HG03460 (cell line): Measurements from ENCODE around the gene MAN2B2.
"Not testable (repeated sequence)": the region's sequence is repeated elsewhere in the genome, so short reads cannot be mapped to it uniquely, and the experiment has no call there.

ENCODE experiments used
- ATAC-seq: cut with Tn5 transposase; IDR thresholded peaks from one replicate; pipeline ENCODE4 v1.9.1; 2021; ENCODE audit not compliant: unreplicated experiment

The MAN2B2 gene

DNA sequence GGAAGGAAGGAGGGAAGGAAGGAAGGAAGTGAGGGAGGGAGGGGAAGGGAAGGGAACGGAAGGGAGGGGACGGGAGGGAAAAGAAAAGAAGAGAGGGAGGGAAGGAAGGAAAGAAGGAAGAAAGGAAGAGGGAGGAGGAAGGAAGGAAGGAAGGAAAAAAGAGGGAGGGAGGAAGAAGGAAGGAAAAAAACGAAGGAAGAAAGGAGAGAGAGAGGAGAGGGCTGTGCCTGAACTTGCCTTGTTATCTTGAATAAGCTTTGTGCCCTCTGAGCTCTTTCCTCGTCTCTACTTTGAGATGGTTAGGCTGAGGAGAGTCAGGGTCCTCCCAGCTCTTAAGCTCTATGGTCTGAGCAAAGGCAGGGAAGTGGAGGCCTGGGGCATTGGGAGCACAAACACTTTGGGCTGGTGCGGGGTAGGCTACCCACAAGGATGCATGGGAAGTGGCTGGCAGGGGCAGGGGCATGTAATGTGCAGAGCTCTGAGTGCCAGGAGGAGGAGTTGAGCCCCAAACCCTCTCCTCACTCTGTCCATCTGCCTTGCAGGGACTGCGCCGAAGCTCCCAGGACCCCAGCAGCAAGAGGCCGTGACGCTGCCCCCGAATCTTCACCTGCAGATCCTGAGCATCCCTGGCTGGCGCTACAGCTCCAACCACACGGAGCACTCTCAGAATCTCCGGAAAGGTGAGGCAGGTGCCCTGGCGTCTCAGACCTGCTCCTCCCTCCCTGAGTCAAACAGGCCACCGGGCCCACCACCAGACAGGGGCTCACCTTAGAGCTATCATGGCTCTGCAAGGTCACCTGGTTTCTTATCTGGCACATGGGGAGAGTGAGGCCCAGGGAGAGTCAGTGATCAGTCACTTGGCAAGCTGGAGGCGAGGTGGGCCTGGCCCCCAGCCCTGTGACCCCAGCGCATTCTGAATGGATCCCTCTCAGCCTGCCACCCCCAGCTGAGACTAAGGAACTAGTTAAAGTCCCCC lies 39.0 kb downstream of the MAN2B2 start:
- ATAC-seq, result no peak

DNA sequence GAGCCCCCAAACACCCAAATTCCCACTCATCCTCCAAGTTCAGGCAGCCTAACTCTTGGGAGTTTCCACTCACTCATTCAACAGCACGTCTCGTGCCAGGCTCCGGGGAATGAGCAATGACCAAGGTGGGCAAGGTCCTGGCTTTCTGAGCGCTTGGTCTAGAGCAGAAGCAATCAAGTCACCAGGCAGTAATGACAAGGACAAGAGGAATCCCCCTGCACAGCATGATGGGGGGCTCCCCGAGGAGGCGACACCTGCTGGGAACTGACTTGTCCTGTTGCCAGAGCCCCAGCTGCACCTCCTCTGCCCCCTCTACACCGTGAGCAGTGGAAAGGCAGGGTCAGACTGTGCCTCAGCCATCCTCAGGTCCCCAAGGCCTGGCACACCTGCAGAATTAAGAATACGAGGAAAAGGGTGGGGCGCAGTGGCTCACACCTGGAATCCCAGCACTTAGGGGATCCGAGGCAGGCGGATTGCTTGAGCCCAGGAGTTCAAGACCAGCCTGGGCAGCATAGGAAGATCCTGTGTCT lies 39.8 kb downstream of the MAN2B2 start:
- no peak for ATAC-seq

DNA sequence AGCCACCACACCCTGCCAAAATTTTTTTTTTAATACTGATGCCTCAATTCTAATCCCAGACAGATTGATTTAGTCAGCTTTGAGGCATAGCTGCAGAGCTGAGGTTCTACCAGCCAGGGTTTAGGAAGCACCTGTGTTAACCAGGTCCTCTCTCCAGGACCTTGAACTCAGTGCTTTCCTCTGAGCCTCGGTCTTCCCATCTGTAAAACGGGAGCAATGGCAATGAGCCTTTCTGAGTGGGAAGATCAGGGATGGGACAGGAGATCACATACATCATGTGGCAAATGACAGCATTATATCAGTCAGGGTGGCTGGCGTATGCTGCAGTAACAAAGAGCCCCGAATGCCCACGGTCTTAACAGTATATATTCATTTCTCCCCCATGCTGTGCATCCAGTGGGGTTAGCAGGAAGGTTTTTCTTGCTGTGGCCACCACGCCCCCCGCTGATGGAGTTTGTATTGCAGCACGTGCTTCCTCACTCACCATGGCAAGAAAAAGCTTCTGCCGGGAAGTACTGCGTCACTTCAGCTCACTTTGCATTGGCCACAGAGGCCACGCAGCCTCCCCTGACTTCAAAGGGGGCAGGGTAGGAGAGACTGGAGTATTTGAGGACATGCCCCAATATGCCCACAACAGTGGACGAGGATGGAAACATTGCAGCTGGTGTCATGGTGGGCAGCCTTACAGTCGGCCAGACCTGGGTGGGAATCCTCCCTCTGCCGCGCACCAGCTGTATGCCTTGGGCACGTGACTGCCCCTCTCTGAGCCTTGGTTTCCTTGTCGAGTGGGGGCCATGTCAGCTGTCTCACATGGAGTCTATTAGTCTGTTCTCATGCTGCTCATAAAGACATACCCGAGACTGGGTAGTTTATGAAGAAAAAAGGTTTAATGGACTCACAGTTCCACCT lies 41.4 kb downstream of the MAN2B2 start:
- ATAC-seq, result no peak

DNA sequence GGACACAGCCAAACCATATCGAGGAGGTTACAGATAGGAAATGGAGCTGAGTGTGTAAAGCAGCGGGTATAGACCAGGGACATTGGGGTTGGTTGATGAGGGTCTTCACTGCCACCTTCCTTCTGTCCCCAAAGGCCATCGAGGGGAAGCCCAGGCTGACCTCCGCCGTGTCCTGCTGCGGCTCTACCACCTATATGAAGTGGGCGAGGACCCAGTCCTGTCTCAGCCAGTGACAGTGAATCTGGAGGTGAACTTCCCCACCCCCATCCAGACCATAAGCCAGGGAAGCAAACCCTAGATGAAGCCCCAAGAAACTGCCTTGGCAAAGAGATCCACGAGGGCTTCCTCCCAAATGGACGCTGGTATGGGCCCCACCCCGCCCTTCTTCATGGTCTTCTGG lies 42.3 kb downstream of the MAN2B2 start:
- no peak for ATAC-seq

DNA sequence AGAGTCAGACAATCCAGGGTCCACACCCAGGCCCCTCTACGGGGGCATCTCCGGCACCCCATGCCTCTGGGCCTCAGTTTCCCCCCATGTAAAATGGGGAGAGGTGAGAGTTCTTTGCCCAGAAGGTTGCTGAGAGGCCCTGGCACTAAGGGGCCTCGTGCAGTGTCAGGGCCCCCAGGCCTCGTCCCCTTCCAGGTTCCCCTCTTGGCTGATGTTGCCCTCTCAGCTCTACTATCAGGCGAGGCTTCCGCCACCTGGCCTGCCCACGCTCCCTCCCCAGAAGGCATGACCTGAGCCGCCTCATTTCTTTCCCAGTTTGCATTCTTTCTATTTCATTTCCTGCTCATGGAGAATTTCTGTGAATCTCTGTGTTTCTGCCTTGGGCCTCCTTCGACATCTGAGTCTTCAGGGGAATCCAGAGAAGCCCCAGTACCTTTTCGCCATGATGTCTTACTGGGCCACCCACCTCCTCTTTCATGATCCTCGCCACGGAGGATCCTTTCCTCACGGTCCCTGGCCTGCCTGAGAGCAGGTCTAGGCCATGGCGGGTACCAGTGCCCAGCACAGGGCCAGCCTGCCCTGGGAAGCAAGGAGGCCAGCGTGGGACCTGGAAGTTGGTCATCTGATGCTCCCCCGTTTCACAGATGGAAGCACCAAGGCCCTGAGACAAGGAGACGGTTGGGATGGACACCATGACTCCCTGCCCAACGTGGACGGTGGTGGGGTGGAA lies 43.6 kb downstream of the MAN2B2 start:
- no peak for ATAC-seq

DNA sequence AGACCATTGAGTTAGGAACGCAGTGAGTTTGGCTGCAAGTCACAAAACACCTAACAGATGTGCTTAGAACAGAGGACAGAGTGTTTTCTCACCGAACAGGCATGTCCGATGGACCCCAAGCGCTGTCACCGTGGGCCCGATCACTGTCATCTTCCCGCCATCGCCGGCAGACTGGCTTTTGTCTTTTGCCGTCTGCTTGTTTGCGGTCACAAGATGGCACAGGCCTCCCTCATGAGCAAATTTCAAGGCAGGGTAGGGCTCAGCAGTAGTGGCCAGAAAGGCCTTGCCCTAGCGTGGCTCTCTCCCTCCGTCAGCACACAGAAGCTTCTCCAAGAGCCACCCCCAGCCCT lies 44.1 kb downstream of the MAN2B2 start:
- no peak for ATAC-seq

DNA sequence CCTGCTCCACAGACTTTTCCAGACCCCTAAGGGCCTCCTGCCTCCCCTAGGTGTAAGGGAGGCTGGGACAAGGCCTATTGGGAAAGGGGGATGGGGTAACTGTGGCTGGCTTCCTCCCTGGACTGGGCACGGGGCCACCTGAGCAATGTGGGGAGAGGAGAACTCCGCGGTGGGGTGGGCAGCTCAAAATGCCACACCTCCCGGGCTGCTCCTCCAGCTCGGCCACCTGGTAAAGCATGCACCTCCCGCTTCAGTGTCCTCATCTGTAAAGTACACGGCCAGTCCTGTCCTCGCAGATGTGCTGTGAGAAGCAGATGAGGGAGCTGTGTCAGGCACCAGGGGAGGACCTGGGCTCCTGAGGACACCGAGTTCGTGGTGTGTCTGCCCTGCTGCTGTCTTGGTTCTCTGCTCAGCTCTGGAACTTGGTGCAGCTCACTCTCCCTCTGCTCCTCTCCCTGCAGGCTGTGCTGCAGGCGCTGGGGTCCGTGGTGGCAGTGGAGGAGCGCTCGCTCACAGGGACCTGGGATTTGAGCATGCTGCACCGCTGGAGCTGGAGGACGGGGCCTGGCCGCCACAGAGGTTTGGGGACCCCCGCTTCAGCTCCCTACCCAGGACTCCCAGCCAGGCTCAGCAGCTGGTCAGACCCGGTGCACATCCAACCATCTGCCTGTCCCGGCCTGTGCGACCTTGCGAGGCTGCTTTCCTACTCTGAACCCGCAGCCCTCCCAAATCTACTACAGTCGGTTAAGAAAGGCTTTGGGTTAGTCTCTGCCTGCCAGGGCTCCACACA lies 44.7 kb downstream of the MAN2B2 start:
- no peak for ATAC-seq

DNA sequence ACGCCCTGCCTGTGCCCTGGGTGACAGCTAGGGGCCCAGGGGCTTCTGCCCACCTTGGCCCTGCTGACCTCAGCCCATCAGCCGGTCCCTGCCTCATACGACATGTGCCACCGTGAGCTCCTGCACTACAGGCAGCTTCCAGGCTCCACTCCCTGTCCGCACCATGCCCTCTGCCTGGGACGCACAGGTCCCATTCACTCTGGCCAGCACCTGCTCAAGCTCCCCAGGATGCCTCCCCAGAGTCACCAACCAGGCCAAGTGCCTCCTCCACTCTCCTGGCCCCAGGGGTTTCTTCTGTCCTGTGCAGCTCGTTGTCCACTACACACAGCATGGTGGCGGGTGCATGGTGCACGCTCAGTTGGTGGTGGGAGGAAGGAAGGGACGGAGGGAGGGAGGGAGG lies 45.3 kb downstream of the MAN2B2 start:
- no peak for ATAC-seq

DNA sequence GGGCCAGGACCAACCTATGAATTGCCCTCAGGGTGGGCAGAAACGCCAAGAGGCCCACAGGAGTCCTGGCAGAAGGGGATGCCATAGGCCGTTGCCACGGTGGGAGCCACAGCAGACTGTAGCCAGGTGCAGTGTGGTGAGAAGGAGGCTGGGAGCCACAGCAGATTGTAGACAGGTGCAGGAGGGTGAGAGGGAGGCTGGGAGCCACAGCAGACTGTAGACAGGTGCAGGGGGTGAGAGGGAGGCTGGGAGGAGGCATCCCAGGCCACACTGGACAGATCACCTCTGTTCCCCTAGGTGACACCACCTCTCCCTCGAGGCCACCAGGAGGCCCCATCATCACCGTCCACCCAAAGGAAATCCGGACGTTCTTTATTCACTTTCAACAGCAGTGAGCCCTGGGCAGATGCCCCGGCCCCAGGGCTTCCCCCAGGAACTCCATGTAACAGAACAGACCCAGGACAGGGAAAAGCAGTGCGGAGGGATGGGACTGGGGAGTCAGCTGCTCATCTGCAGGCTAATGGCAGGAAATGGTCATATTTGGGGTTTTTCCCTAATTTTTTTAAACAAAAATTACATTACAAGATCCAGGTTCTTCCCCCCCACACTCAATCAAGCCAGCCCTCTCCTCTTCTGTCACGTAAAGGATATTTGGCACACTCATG lies 46.0 kb downstream of the MAN2B2 start:
- no peak for ATAC-seq

DNA sequence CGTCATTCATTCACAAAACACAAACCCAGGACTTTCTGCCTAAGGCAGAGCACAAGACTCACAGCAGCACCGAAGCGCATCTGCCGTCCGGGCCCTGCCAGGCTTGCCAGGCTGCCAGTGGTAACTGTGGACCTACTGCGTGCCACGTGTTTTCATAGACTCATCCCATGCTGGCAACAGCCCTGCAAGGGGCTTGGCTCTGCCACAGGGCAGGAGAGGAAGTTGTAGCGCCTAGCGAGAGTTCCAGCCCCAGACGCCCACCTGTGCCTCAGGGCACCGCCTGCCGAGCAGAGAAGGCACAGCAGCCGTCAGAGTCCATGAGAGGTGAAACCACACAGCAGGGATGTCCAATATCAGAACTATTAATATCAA lies 46.6 kb downstream of the MAN2B2 start:
- ATAC-seq, result no peak

DNA sequence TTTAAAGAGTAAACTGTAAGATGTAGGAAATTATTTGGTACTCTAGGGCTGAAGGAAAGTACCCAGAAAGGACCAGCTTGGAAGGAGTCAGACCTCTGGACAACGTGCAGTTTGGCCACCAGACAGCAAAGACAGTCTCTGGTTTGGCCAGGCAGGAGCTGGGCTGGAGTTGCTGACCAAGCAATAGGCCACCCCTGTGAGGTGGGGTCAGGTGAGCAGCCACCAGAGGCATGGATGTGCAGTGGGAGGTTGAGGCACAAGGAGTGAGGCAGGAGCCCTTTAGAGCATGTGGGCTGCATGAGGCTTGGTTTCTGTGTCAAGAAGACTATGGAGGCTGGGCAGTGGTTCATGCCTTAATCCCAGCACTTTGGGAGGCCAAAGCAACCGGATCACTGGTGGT lies 47.8 kb downstream of the MAN2B2 start:
- no peak for ATAC-seq

DNA sequence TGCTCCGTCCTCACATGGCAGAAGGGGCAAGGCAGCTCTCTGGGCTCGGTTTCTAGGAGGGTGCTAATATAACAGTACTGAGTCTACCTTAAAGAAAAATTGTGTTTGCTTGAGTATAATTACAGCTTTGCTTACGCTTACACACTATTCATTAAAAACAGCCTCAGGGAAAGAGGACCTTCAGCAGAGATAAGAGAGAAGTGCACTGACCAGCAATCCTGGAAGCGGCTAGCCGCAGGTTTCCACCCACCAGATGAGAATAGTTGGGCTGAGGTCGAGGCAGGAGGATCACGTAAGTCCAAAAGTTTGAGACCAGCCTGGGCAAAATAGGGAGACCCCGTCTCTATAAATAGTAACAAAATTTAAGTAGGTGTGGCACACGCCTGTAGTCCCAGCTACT lies 50.3 kb downstream of the MAN2B2 start:
- ATAC-seq, result no peak

DNA sequence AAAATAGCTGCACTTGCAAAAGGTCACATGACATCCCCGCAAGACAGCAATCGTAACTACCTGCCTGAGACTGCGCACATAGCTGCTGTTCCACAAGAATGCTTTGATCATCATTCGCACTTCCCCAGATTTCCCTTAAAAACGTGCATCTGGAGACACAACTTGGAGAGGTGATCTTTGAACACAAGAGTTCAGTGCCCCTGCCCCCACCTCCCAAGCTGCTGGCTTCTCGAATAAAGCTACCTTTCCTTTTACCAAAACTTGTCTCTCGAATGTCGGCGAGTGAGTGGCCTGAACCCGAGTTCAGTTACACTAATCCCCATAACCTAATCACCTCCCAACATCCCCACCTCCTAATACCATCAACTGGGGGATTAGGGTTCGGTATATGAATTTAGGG lies 51.1 kb downstream of the MAN2B2 start:
- no peak for ATAC-seq

DNA sequence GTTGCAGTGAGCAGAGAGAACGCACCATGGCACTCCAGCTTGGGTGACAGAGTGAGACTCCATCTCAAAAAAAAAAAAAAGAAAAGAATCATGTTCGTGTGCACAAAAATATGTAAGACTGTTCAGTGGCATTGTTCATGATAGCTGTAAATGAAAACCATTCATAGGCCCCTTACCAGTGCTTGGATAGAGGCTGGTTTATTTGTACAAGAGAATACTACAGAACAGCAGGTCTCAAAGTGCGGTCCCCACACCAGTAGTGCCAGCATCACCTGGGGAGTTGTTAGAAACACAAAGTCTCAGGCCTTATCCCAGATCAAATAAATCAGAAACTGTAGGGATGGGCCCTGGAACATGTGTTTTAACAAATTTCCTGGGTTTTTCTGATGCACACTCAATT lies 52.8 kb downstream of the MAN2B2 start:
- no peak for ATAC-seq

DNA sequence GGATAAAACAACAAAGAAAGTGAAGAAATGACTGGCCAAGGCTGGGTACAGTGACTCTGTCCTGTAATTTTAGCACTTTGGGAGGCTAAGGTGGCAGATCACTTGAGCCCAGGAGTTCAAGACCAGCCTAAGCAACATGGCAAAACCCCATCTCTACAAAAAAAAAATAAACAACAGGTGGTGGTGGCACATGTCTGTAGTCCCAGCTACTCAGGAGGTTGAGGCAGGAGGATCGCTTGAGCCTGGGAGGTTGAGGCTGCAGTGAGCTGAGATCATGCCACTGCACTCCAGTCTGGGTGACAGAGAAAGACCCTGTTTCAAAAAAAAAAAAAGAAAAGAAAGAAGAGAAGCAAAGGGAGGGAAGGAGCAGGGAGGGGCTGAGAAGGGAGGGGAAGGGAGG lies 53.5 kb downstream of the MAN2B2 start:
- ATAC-seq, result not testable (repeated sequence)

DNA sequence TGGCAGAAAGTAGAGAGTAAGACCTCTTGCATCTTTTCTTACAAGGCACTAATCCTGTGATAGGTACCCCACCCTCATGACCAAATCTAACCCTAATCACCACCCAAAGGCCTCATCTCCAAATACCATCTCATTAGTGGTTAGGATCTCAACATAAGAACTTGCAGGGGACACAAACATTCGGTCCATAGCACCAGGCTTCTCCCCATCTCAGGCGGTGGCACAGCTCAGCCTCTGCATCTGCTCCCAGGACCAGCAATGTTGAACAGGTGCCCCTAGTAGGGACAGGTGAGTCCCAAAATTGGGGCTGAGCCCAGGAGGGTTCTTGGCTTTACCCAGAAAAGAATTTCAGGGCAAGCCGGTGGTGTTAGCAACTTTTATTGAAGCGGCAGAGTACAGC lies 57.1 kb downstream of the MAN2B2 start:
- no peak for ATAC-seq

DNA sequence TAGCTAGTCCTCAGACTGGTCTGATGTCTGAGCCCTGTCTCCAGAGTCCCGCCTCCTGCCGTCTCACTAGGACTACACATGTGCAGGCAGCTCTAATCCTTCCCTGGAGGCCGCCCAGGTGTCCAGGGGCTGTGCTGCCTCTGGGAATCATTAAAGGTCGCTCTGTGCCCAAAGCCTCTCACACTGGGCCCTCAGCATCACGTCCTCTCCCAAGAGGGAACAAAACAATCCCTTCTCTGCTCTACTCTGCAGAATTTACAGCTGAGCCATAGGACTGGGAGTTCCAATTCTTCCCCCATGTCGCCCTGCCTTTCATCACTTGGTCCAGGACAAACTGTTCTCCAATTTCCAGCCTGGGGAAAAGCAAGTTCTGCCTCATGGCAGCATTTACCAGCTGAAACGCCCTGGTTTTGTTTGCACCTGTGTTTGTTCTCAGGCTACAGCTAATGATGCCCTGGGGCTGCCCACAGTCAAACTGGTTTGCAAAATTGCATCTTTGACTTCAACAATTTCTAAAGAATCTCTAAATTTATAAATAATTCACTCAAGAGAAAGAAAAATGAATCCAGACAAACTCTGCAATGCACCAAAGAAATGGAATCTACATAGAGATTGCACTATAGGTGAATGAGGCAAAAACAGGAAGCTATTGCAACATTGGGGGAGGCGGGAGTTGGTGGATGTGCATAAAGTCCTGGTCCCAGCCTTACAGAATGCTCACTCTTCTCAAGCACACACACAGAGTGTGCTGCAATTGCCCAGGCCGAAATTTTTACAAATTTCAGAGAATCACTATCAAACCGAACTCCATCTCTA lies 58.3 kb downstream of the MAN2B2 start:
- no peak for ATAC-seq

DNA sequence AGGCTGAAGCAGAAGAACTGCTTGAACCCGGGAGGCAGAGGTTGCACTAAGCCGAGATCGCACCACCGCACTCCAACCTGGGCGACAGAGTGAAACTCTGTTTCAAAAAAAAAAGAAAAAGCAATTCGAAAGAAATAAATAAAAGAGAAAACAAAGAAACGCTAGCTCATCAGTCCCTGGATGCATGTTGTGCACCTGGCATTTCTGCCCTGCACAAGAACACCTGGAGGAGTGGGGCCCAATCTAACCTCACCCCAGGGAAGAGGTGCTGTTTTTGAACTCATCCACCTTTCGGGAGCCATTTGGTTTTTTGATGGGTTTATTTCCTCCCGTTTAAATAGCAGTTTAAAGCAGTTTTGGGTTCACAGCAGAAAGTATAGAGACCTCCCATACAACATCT lies 59.8 kb downstream of the MAN2B2 start:
- no peak for ATAC-seq

DNA sequence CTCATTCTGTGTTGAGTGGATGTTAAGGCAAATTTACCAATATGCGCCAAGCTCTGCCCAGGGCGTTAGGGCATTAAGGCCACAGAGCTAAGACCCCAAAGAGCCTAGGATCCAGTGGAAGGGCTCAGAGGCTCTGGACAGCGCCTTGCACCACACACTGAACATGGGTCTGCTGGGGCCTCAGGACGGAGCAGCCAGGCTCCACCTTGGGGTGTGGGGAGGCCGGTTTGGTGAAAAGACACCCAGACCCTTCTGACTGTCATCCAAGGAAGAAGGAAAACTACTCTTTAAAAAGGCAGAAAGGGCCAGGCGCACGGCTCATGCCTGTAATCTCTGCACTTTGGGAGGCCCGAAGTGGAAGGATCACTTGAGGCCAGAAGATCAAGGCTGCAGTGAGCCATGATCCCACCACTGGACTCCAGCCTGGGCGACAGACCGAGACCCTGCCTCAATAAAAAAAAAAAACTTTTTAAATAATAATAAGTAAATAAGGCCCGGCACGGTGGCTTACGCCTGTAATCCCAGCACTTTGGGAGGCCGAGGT lies 64.2 kb downstream of the MAN2B2 start:
- ATAC-seq, result no peak
